ENCODE measurements around the gene MAP1LC3A. TPM values are rescaled to one million over a fixed set of nuclear protein-coding genes. Genes with fewer than 3 reads are reported as not detected.

MAP1LC3A gene
- total RNA-seq, 1 donor from 2014 or later, result 33.6 TPM

- peak; percentile 71 for DNase-seq (ENCODE audit: low spot score)
- peaks cover 11% of the 10 kb centered on the region for H3K36me3 Mint-ChIP-seq (ENCODE audit: low read depth, unreplicated experiment)
- peaks cover 6% of the 10 kb centered on the region for H3K4me1 Mint-ChIP-seq (ENCODE audit: unreplicated experiment)
- H3K27ac Mint-ChIP-seq (ENCODE audit: unreplicated experiment), result no peak overlapping the region
- peaks cover 8% of the 10 kb centered on the region for H3K27me3 Mint-ChIP-seq (ENCODE audit: unreplicated experiment)
- peak; percentile 39 for TF ChIP-seq CTCF (IDR thresholded peaks at IDR 0.05; ENCODE audit: unreplicated experiment)
- no peaks in the 10 kb centered on the region for H3K9me3 Mint-ChIP-seq (ENCODE audit: unreplicated experiment)
- H3K4me3 Mint-ChIP-seq (ENCODE audit: unreplicated experiment), result no peak overlapping the region
These were observed 4.1 kb downstream of the MAP1LC3A start for GRCh38 chr20:34562641-34563040.

- Mint-ChIP-seq H3K27ac (ENCODE audit: unreplicated experiment) (no peak overlapping the region), H3K4me3 (ENCODE audit: unreplicated experiment) (no peak overlapping the region), H3K27me3 (ENCODE audit: unreplicated experiment) (peaks cover 5% of the 10 kb centered on the region), H3K9me3 (ENCODE audit: unreplicated experiment) (no peaks in the 10 kb centered on the region), H3K4me1 (ENCODE audit: unreplicated experiment) (peaks cover 7% of the 10 kb centered on the region), H3K36me3 (ENCODE audit: low read depth, unreplicated experiment) (peaks cover 11% of the 10 kb centered on the region)
- DNase-seq (ENCODE audit: low spot score), result no peak
- TF ChIP-seq CTCF (IDR thresholded peaks at IDR 0.05; ENCODE audit: unreplicated experiment), result no peak
These were observed 6.3 kb downstream of the MAP1LC3A start for GRCh38 chr20:34564833-34565232.

- Mint-ChIP-seq H3K27ac (ENCODE audit: unreplicated experiment) (peak overlapping the region; percentile 57), H3K4me3 (ENCODE audit: unreplicated experiment) (no peak overlapping the region), H3K36me3 (ENCODE audit: low read depth, unreplicated experiment) (peaks cover 10% of the 10 kb centered on the region), H3K4me1 (ENCODE audit: unreplicated experiment) (peaks cover 18% of the 10 kb centered on the region), H3K27me3 (ENCODE audit: unreplicated experiment) (peaks cover 2% of the 10 kb centered on the region), H3K9me3 (ENCODE audit: unreplicated experiment) (no peaks in the 10 kb centered on the region)
- no peak for DNase-seq (ENCODE audit: low spot score)
- TF ChIP-seq CTCF (IDR thresholded peaks at IDR 0.05; ENCODE audit: unreplicated experiment), result no peak
These were observed 8.7 kb downstream of the MAP1LC3A start for GRCh38 chr20:34566978-34567891.

GRCh38 chr20:34567892-34568865 lies 9.7 kb downstream of the MAP1LC3A start:
- DNase-seq (ENCODE audit: low spot score), result no peak
- peaks cover 2% of the 10 kb centered on the region for H3K27me3 Mint-ChIP-seq (ENCODE audit: unreplicated experiment)
- H3K36me3 Mint-ChIP-seq (ENCODE audit: low read depth, unreplicated experiment), result peaks cover 10% of the 10 kb centered on the region
- H3K9me3 Mint-ChIP-seq (ENCODE audit: unreplicated experiment), result no peaks in the 10 kb centered on the region
- peaks cover 18% of the 10 kb centered on the region for H3K4me1 Mint-ChIP-seq (ENCODE audit: unreplicated experiment)
- peak overlapping the region; percentile 14 for H3K27ac Mint-ChIP-seq (ENCODE audit: unreplicated experiment)
- H3K4me3 Mint-ChIP-seq (ENCODE audit: unreplicated experiment), result no peak overlapping the region
- TF ChIP-seq CTCF (IDR thresholded peaks at IDR 0.05; ENCODE audit: unreplicated experiment), result no peak
